HepG2 (cell line): Measurements from ENCODE around the gene PTPN12. TPM values are rescaled to one million over a fixed set of nuclear protein-coding genes. Genes with fewer than 3 reads are reported as not detected.
A peak's percentile ranks its signal among the peaks of the same experiment; 100 is the strongest.

Experiments
- ARID3A ChIP-seq: IDR thresholded peaks from 2 replicates; pipeline ENCODE4 v1.6.1; 2012; ENCODE audit warnings: low read depth, low read length, improper control_type of control experiment
- ATF6 ChIP-seq: sonication (generic); formaldehyde crosslinking; conservative IDR thresholded peaks from 2 replicates; pipeline ENCODE4 v1.4.0; 2020; ENCODE audit warnings: missing genetic modification reagents
- FOXA3 ChIP-seq: IDR thresholded peaks from 2 replicates; pipeline ENCODE4 v1.6.1; 2016; ENCODE audit warnings: missing genetic modification reagents, missing compliant biosample characterization
- HNRNPK ChIP-seq: fragments of 200-400 bp; formaldehyde crosslinking; IDR thresholded peaks from 2 replicates; pipeline ENCODE4 v1.6.1; 2018; ENCODE audit warnings: low read length, low read depth, moderate library complexity, mild to moderate bottlenecking; ENCODE audit not compliant: poor library complexity, severe bottlenecking
- MEF2D ChIP-seq: sonication (generic); formaldehyde crosslinking; IDR thresholded peaks from 2 replicates; pipeline ENCODE4 v1.5.1; 2020; ENCODE audit warnings: mild to moderate bottlenecking, missing genetic modification reagents
- MTF1 ChIP-seq: sonication (generic); formaldehyde crosslinking; IDR thresholded peaks from 2 replicates; pipeline ENCODE4 v1.5.0; 2020; ENCODE audit warnings: missing genetic modification reagents
- MXD4 ChIP-seq: IDR thresholded peaks from 2 replicates; pipeline ENCODE4 v1.6.1; 2016; ENCODE audit warnings: mild to moderate bottlenecking, missing biosample characterization, missing genetic modification reagents
- MYC ChIP-seq: sonication (generic); formaldehyde crosslinking; IDR thresholded peaks from 2 replicates; pipeline ENCODE4 v1.9.0; 2021; ENCODE audit warnings: missing genetic modification reagents, borderline replicate concordance
- RARG ChIP-seq: sonication (generic); formaldehyde crosslinking; IDR thresholded peaks from 2 replicates; pipeline ENCODE4 v1.4.0; 2020; ENCODE audit warnings: low read depth, mild to moderate bottlenecking, missing genetic modification reagents
- SMAD3 ChIP-seq: sonication (generic); formaldehyde crosslinking; IDR thresholded peaks from 2 replicates; pipeline ENCODE4 v1.4.0; 2020; ENCODE audit warnings: missing genetic modification reagents
- TOE1 ChIP-seq: sonication (generic); formaldehyde crosslinking; IDR thresholded peaks from 2 replicates; pipeline ENCODE4 v1.4.0; 2020; ENCODE audit warnings: mild to moderate bottlenecking, missing genetic modification reagents
- ZNF160 ChIP-seq: sonication (generic); formaldehyde crosslinking; IDR thresholded peaks from 2 replicates; pipeline ENCODE4 v1.8.0; 2022; ENCODE audit warnings: mild to moderate bottlenecking, inconsistent platforms, missing genetic modification reagents
- ZNF333 ChIP-seq: sonication (generic); formaldehyde crosslinking; IDR thresholded peaks from 2 replicates; pipeline ENCODE4 v1.4.0; 2020; ENCODE audit warnings: mild to moderate bottlenecking, missing genetic modification reagents, borderline replicate concordance
- ZNF407 ChIP-seq: sonication (generic); formaldehyde crosslinking; IDR thresholded peaks from one replicate; pipeline ENCODE4 v1.5.1; 2020; ENCODE audit warnings: mild to moderate bottlenecking, missing genetic modification reagents; ENCODE audit errors: not compliant biosample characterization
- ZNF724P ChIP-seq: sonication (generic); formaldehyde crosslinking; IDR thresholded peaks from 2 replicates; pipeline ENCODE4 v1.8.0; 2022; ENCODE audit warnings: missing genetic modification reagents, borderline replicate concordance
- ZNF792 ChIP-seq: IDR thresholded peaks from 2 replicates; pipeline ENCODE4 v1.6.1; 2016
- polyA plus RNA-seq, 8 experiments: library from polyadenylated mRNA; depleted of rRNA in 3 of 8; stranded (reverse) in 7 of 8; unstranded in 1 of 8; fragments of >200 nt; fragmentation: Illumina TruSeq in 4 of 8; extraction: Trizol in 4 of 8; gene quantifications; 2 replicates each; pipeline versions ENCODE4 v1.2.1 to v1.2.3, GENCODE V29; 2011 to 2016; ENCODE audit warnings: low read depth in 4 of 8, missing spikeins in 1 of 8, mixed read lengths in 1 of 8; ENCODE audit not compliant: insufficient read depth in 1 of 8
- total RNA-seq, 5 experiments: library from RNA; depleted of rRNA; stranded (reverse); fragments of >200 nt; fragmentation: Illumina TruSeq; extraction: Trizol; gene quantifications; 2 replicates each; pipeline ENCODE4 v1.2.3, GENCODE V29; 2016; ENCODE audit warnings: low read depth in 1 of 5

Gene PTPN12
- total and polyA plus RNA-seq, 2 of the 13 experiments (the other 11 are each of a cell fraction or from before 2014, with no cell fraction given), result 22.9 to 56.8 TPM

- no peak for TF ChIP-seq ZNF333 (CRISPR knock-in tag)
- TF ChIP-seq ZNF792 (CRISPR knock-in tag), result no peak
- no peak for TF ChIP-seq ZNF160 (CRISPR knock-in tag)
- no peak for TF ChIP-seq MEF2D (CRISPR knock-in tag)
- TF ChIP-seq SMAD3, result no peak
- no peak for TF ChIP-seq TOE1 (CRISPR knock-in tag)
- no peak for TF ChIP-seq ATF6 (CRISPR knock-in tag)
- TF ChIP-seq FOXA3 (CRISPR knock-in tag), result 0 out of 2 replicates have a peak, but pooled peaks have one; percentile 17
- no peak for TF ChIP-seq MTF1
- no peak for TF ChIP-seq ZNF407 (CRISPR knock-in tag)
- TF ChIP-seq RARG (CRISPR knock-in tag), result no peak
- TF ChIP-seq MXD4 (CRISPR knock-in tag), result no peak
- no peak for TF ChIP-seq HNRNPK
- no peak for TF ChIP-seq ZNF724P
- TF ChIP-seq MYC (CRISPR knock-in tag), result no peak
- no peak for TF ChIP-seq ARID3A
Observed at GRCh38 chr7:77538281-77539212, 1.5 kb downstream of the PTPN12 start (continued).
